ENCODE data around the gene MED9.

Gene MED9

GRCh38 chr17:17504341-17505140 lies 27.7 kb downstream of the MED9 start:
- POLR2A ChIA-PET = interaction anchor here (1.0 kb wide), 1 partner anchor 8 kb away, joined by 4 read pairs; no protein-coding TSS in a partner anchor
- TF ChIP-seq CTCF (IDR thresholded peaks at IDR 0.05; ENCODE audit: insufficient read depth, low read length, missing control alignments) = no peak
- DNase-seq (ENCODE audit: low read depth, low spot score) = no peak
- CTCF ChIA-PET = interaction anchor here (0.7 to 3.6 kb wide), 5 partner anchors 8 to 109 kb away, joined by 3 to 42 read pairs (median 4); partner anchors contain the start of gene RASD1
- no peak overlapping the region for H3K4me3 ChIP-seq (ENCODE audit: low read depth, low read length)

GRCh38 chr17:17505151-17505550 lies 28.4 kb downstream of the MED9 start:
- ChIA-PET CTCF (interaction anchor here (0.7 to 3.6 kb wide), 5 partner anchors 9 to 109 kb away, joined by 3 to 42 read pairs (median 4); partner anchors contain the start of gene RASD1), POLR2A (interaction anchor here (1.0 kb wide), 1 partner anchor 8 kb away, joined by 4 read pairs; no protein-coding TSS in a partner anchor)

DNA sequence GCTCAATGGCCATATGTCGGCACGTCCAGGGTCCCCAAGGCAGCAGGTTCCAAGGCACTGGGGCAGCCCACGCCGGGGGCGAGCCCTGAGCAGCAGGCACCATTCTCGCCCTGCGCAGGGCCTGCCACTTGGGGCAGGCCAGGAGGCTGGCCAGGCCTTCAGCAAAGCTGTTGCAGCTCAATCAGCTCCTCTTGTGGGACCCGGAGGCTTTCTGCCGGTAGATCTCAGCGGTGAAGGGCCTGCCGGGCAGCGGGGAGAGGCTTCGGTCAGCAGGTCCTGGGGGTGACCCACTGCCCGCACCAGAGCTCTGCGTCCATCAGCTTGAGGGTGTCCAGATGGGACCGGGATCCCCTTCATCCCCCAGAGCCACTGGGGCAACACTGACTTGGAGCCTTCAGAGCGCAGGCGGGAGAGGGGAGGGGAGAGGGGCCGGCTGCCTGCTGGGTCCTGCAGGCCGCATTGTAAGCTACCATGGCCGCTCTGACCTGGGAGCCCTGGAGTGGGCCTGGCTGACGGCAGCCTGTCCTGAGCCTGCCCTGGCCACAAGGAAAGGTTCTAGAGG lies 28.9 kb downstream of the MED9 start:
- no peak for TF ChIP-seq CTCF (IDR thresholded peaks at IDR 0.05; ENCODE audit: insufficient read depth, low read length, missing control alignments)
- no peak overlapping the region for H3K4me3 ChIP-seq (ENCODE audit: low read depth, low read length)
- ChIA-PET CTCF (interaction anchor here (0.7 to 3.6 kb wide), 5 partner anchors 9 to 108 kb away, joined by 3 to 42 read pairs (median 4); partner anchors contain the start of gene RASD1), POLR2A (interaction anchor here (1.0 kb wide), 1 partner anchor 9 kb away, joined by 4 read pairs; no protein-coding TSS in a partner anchor)
- DNase-seq (ENCODE audit: low read depth, low spot score) = no peak

More at GRCh38 chr17:17505151-17505550, 28.4 kb downstream of the MED9 start:
- no peak for TF ChIP-seq CTCF (IDR thresholded peaks at IDR 0.05; ENCODE audit: insufficient read depth, low read length, missing control alignments)
- H3K4me3 ChIP-seq (ENCODE audit: low read depth, low read length) = no peak overlapping the region
- DNase-seq (ENCODE audit: low read depth, low spot score) = no peak

DNA sequence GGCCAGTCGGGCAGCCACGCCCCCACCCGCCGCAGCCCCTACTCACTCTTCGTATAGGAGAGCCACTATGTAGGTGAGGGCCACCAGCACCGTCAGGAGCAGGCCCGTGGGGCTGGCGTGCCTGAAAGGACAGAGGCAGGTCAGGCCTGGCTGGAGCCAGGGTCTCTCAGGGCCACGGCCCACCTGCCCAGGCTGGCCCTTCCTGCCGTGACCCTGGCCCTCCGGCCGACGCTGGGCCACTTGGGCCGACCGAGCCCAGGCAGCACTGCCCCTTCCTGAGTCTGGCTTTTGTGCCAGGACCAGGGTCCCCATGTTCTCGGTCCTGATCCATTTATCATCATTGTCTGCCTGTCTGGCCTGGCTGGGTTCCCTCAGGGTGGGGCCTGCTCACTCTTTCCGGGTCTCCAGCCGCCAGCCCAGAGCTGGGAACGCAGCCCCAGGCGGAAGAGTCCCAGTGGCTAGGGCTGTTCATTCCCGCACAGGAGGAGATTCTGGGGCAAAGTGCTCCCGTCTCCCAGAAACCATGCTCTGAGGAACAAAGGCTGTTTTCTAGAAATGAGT lies 29.5 kb downstream of the MED9 start:
- no peak for TF ChIP-seq CTCF (IDR thresholded peaks at IDR 0.05; ENCODE audit: insufficient read depth, low read length, missing control alignments)
- POLR2A ChIA-PET = no interaction called here
- H3K4me3 ChIP-seq (ENCODE audit: low read depth, low read length) = no peak overlapping the region
- CTCF ChIA-PET = interaction anchor here (1.8 to 3.6 kb wide), 3 partner anchors 10 to 63 kb away, joined by 4 to 42 read pairs (median 11); partner anchors contain the start of gene RASD1
- DNase-seq (ENCODE audit: low read depth, low spot score) = no peak

GRCh38 chr17:17506893-17507464 lies 30.2 kb downstream of the MED9 start:
- no peak for DNase-seq (ENCODE audit: low read depth, low spot score)
- no peak for TF ChIP-seq CTCF (IDR thresholded peaks at IDR 0.05; ENCODE audit: insufficient read depth, low read length, missing control alignments)
- CTCF ChIA-PET = interaction anchor here (3.6 kb wide), 1 partner anchor 11 kb away, joined by 42 read pairs; the partner anchor contains the start of gene RASD1
- no peak overlapping the region for H3K4me3 ChIP-seq (ENCODE audit: low read depth, low read length)
- POLR2A ChIA-PET = no interaction called here

Measured in AG04449 (cell line).